IPS-18a (cell line): ENCODE data around the gene LIFR.

Experiments
- H3K27ac ChIP-seq: one replicate; pipeline ENCODE4 v1.5.1; 2013; ENCODE audit warnings: low read length
- H3K27me3 ChIP-seq: one replicate; pipeline ENCODE4 v1.6.1; 2013; ENCODE audit warnings: mild to moderate bottlenecking, low read length; ENCODE audit not compliant: control insufficient read depth, insufficient read depth
- H3K36me3 ChIP-seq: one replicate; pipeline ENCODE4 v1.6.1; 2013; ENCODE audit warnings: low read depth, low read length; ENCODE audit not compliant: control insufficient read depth
- H3K4me1 ChIP-seq: one replicate; pipeline ENCODE4 v1.6.1; 2013; ENCODE audit warnings: low read depth, low read length; ENCODE audit not compliant: control insufficient read depth
- H3K4me3 ChIP-seq: one replicate; pipeline ENCODE4 v1.5.1; 2013; ENCODE audit warnings: low read length
- H3K9ac ChIP-seq: one replicate; pipeline ENCODE4 v1.6.1; 2013; ENCODE audit warnings: mild to moderate bottlenecking, low read length, moderate library complexity
- H3K9me3 ChIP-seq: one replicate; pipeline ENCODE4 v1.6.1; 2013; ENCODE audit warnings: low read depth, low read length; ENCODE audit not compliant: control insufficient read depth

Gene LIFR

GRCh38 chr5:38443390-38443789, 113.1 kb downstream of the LIFR start:
- H3K9me3 ChIP-seq: no peaks in the 10 kb centered on the region
- no peak overlapping the region for H3K27ac ChIP-seq
- H3K9ac ChIP-seq: no peak overlapping the region
- no peaks in the 10 kb centered on the region for H3K27me3 ChIP-seq
- no peak overlapping the region for H3K4me3 ChIP-seq
- H3K36me3 ChIP-seq: no peaks in the 10 kb centered on the region
- no peaks in the 10 kb centered on the region for H3K4me1 ChIP-seq

DNA sequence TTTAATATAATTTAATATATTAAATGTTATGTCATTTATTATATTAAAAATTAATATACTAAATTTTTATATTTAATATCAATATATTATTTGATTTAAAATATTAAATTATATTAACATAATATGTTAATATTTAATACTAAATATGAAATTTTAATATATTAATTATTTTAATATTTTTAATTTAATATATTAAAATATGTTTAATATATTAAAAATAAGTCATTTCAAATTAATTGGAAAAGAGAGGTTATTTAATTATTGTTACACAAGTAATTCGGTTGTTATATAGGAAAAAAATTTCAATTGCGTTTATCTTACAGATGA, 114.2 kb downstream of the LIFR start:
- H3K4me1 ChIP-seq: no peaks in the 10 kb centered on the region
- no peaks in the 10 kb centered on the region for H3K36me3 ChIP-seq

DNA sequence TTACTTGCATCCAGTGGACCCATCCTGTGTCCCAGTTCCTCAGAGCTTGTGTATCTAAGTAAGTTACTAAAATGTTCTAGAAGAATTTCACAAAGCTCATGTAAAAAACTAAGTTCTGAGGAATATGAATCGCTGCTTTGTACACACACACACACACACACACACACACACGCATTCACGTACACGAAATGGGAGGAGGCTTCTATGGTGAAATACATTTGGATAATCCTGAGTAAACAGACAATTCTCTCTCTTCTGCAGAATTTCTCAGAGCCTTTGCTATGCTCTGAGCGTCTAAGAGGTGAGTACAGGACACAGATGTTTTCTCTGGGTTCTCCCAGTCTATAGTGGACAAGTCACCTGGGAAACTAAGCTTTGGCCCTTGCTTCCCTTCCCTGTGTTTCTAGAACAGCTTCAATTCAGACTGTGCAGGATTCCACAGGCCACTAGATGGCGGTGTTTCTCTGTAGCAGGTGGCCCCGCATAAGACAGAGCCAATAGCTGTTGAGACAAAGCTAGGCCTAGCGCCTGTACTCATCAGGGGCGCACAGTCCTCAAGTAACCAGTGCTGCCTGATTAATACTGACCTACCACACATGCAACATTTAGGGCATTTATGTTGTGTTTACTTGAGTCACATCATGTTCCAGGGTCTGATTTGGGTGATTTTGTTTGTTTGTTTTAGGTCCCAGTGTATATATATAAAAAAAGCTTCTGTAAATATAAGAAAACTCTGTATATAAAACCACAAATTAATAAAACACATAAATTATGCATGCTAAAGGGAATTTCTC, 114.8 kb downstream of the LIFR start:
- Histone ChIP-seq H3K9ac (no peak overlapping the region), H3K4me3 (no peak overlapping the region), H3K4me1 (no peaks in the 10 kb centered on the region), H3K9me3 (no peaks in the 10 kb centered on the region), H3K27me3 (no peaks in the 10 kb centered on the region), H3K36me3 (no peaks in the 10 kb centered on the region), H3K27ac (no peak overlapping the region)

More for the DNA sequence above, 114.2 kb downstream of the LIFR start:
- no peaks in the 10 kb centered on the region for H3K27me3 ChIP-seq
- H3K4me3 ChIP-seq: no peak overlapping the region
- no peaks in the 10 kb centered on the region for H3K9me3 ChIP-seq
- no peak overlapping the region for H3K9ac ChIP-seq
- no peak overlapping the region for H3K27ac ChIP-seq

DNA sequence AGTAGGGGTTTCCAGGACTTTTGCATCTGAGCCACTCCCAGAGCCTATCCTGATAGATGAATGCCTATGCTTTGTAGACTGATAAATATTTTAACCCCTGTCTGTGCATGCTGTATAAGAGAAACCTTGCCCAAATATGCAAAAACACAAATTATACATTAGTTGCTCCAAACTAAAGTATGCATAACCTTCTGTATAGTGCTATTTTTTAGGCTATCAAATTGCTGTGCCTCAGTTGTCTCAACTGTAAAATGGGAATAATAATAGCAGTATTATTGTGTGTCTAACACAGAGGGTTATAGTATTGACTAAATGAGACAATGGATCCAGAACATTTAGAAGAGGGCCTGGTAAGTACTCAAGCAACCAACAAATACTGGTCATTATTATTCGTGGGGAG, 117.7 kb downstream of the LIFR start:
- H3K36me3 ChIP-seq: no peaks in the 10 kb centered on the region
- H3K4me3 ChIP-seq: no peak overlapping the region
- no peaks in the 10 kb centered on the region for H3K27me3 ChIP-seq
- H3K27ac ChIP-seq: no peak overlapping the region
- no peaks in the 10 kb centered on the region for H3K9me3 ChIP-seq
- no peak overlapping the region for H3K9ac ChIP-seq
- no peaks in the 10 kb centered on the region for H3K4me1 ChIP-seq

DNA sequence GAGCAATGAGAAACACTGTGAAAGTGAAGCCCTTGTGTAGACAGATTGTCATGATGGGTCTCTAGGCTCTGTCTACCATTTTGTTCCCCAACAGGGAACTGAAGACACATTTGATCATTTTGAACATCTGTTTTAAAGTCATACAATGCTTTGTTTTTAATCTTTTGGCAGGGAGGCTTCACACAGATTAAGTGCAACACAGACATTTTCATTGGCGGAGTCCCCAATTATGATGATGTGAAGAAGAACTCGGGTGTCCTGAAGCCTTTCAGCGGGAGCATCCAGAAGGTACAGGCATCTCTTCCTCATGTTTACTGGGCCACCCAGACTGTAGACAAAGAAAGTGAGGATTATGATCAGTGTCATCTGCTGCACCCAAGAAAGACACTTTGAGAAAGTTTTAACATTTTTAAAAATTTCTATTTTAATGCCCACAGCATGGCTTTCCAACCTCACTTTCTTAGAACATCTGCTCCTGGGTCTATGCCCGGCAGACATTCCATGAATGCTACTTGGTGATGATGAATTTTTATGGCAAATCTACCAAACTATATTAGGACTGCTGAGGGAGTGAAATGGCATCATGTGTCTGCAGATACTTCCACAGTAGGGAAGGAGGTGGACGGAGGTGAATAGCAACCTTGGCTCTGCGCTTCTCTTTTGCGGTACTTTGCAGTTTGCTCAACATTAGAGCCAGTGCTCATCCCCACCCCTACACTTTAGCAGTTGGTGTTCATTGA, 121.3 kb downstream of the LIFR start:
- Histone ChIP-seq H3K27ac (no peak overlapping the region), H3K4me1 (no peaks in the 10 kb centered on the region), H3K9ac (no peak overlapping the region), H3K9me3 (no peaks in the 10 kb centered on the region), H3K4me3 (no peak overlapping the region), H3K27me3 (no peaks in the 10 kb centered on the region), H3K36me3 (no peaks in the 10 kb centered on the region)

- no peak overlapping the region for H3K27ac ChIP-seq
- H3K4me1 ChIP-seq: no peaks in the 10 kb centered on the region
Observed at GRCh38 chr5:38433160-38433861, 123.1 kb downstream of the LIFR start.

DNA sequence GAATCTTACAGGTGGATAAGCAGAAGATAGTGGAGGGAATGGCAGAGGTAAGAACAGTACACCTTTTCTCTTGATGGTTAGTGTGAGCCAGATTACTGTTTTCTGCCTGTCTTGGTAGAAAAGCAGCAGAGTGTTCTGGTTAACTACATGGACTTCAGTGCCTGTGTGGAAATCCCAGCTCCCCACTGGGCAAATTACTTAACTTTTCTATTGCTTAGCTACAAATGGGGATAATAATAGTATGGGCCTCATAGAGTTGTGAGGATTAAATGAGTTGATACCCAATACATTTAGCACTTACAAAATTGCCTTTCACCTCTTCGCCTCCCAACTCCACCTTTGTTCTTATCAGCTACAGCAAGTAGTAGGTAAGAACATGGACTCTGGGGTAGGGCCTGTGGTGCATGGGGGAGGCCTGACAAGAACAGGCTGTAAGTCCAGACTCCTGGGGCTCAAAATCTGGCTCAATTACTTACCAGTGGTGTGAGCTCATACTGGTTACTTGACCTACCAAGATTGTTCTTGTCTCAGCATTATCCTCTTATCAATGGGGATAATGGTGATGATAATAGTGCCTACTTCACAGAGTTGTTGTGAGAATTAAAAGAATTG, 125.1 kb downstream of the LIFR start:
- Histone ChIP-seq H3K27ac (no peak overlapping the region), H3K9ac (no peak overlapping the region), H3K36me3 (no peaks in the 10 kb centered on the region), H3K4me1 (no peaks in the 10 kb centered on the region), H3K4me3 (no peak overlapping the region), H3K27me3 (no peaks in the 10 kb centered on the region), H3K9me3 (no peaks in the 10 kb centered on the region)

More at GRCh38 chr5:38433160-38433861, 123.1 kb downstream of the LIFR start:
- Histone ChIP-seq H3K36me3 (no peaks in the 10 kb centered on the region), H3K27me3 (no peaks in the 10 kb centered on the region), H3K4me3 (no peak overlapping the region), H3K9ac (no peak overlapping the region), H3K9me3 (no peaks in the 10 kb centered on the region)

DNA sequence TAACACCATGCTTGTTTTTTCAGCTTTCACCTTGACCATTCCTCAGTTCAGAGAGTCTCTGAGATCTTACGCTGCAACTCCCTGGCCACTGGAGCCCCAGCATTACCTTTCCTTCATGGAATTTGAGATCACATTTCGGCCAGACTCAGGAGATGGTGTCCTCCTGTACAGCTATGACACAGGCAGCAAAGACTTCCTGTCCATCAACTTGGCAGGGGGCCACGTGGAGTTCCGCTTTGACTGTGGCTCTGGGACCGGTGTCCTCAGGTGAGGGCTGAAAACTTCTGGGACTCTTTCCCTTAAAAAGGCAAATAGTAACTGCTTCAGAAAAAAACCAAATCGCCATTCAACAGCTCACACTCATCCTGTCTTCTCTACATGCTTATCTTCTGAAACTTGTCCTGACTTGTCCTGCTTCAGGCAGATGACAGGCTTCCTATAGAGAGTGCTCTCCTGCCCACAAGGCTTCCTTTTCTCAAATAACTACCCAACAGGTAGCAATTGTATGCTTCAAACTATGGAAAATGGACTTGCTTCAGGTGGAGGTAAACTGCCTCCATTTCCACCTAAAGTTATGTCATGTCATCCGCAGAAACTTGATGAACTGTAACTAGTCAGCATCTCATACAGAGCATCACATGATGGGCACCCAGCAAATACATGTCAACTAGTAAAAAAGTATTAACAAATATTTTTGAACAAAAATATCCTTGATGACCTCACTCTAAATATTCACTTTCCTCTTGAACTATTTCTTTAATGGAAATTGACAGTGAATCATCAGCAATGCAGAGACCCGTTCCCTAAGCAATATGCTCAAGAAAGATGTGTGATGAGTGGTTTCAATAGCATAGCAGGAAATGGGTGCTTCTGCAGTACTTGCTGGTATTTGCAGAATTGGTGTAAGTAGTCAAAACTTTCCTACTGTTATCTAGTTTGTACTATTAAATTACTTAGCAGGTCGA, 129.2 kb downstream of the LIFR start:
- no peaks in the 10 kb centered on the region for H3K9me3 ChIP-seq
- no peak overlapping the region for H3K9ac ChIP-seq
- no peaks in the 10 kb centered on the region for H3K27me3 ChIP-seq
- H3K4me1 ChIP-seq: no peaks in the 10 kb centered on the region
- H3K27ac ChIP-seq: no peak overlapping the region
- no peaks in the 10 kb centered on the region for H3K36me3 ChIP-seq
- H3K4me3 ChIP-seq: no peak overlapping the region

- no peaks in the 10 kb centered on the region for H3K9me3 ChIP-seq
- H3K27me3 ChIP-seq: no peaks in the 10 kb centered on the region
- H3K4me1 ChIP-seq: no peaks in the 10 kb centered on the region
- H3K9ac ChIP-seq: no peak overlapping the region
- no peak overlapping the region for H3K27ac ChIP-seq
- no peaks in the 10 kb centered on the region for H3K36me3 ChIP-seq
- H3K4me3 ChIP-seq: no peak overlapping the region
Observed at GRCh38 chr5:38426490-38426889, 130.0 kb downstream of the LIFR start.
